IMR-90 (cell line): ENCODE measurements around the gene DUSP23. TPM values are rescaled to one million over a fixed set of nuclear protein-coding genes. Genes with fewer than 3 reads are reported as not detected.

ENCODE experiments used
- ATAC-seq: fragments of 200-7000 bp; cut with Tn5 transposase; 2 replicates; pipeline ENCODE4 v1.9.1; 2020; ENCODE audit warnings: low read depth, mild to moderate bottlenecking, moderate library complexity
- BruUV-seq: library from RNA; stranded (reverse); fragments of 400-500 nt; replicated peaks from 2 replicates; lab custom pipeline; 2021; lab: Mats Ljungman, UMichigan
- CTCF ChIA-PET: fragments of 300-600 bp; formaldehyde crosslinking; extraction: SDS; loops from one replicate; lab custom pipeline; 2021; ENCODE audit warnings: antibody characterized with exemption; lab: Yijun Ruan, JAX
- POLR2A ChIA-PET: fragments of 300-600 bp; sonication (Branson Sonifier 250); formaldehyde crosslinking; loops from one replicate; lab custom pipeline; 2022; ENCODE audit warnings: antibody characterized with exemption; ENCODE audit not compliant: unreplicated experiment; lab: Charles Lee
- DNase-seq: peaks from one replicate; pipeline ENCODE4 v3.0.0; 2013
- H2AFZ ChIP-seq: replicated peaks from 2 replicates; pipeline ENCODE3; 2013; ENCODE audit warnings: low read length, mild to moderate bottlenecking; ENCODE audit not compliant: poor library complexity
- H2AK5ac ChIP-seq: 2 replicates; pipeline ENCODE4 v1.6.1; 2013; ENCODE audit warnings: low read depth, low read length, inconsistent platforms
- H2AK9ac ChIP-seq: replicated peaks from 2 replicates; pipeline ENCODE3; 2013; ENCODE audit warnings: mild to moderate bottlenecking, low read depth, low read length, moderate library complexity; ENCODE audit not compliant: poor library complexity
- H2BK120ac ChIP-seq: 2 replicates; pipeline ENCODE4 v1.6.1; 2013; ENCODE audit warnings: low read depth, low read length, inconsistent platforms
- H2BK15ac ChIP-seq: 3 replicates; pipeline ENCODE4 v1.6.1; 2013; ENCODE audit warnings: low read depth, low read length, inconsistent platforms
- H2BK20ac ChIP-seq: 2 replicates; pipeline ENCODE4 v1.6.1; 2013; ENCODE audit warnings: low read depth, mild to moderate bottlenecking, inconsistent platforms, low read length, moderate library complexity
- H2BK5ac ChIP-seq: 2 replicates; pipeline ENCODE4 v1.6.1; 2013; ENCODE audit warnings: mild to moderate bottlenecking, low read depth, low read length, inconsistent platforms; ENCODE audit not compliant: poor library complexity, severe bottlenecking
- H3K14ac ChIP-seq: replicated peaks from 2 replicates; pipeline ENCODE4 v1.6.1; 2013; ENCODE audit warnings: low read depth, low read length, inconsistent platforms
- H3K18ac ChIP-seq: 2 replicates; pipeline ENCODE4 v1.6.1; 2013; ENCODE audit warnings: low read depth, low read length, control low read depth
- H3K23ac ChIP-seq: 2 replicates; pipeline ENCODE4 v1.6.1; 2013; ENCODE audit warnings: low read depth, low read length, inconsistent platforms
- H3K27ac ChIP-seq: 2 replicates; pipeline ENCODE4 v1.5.1; 2013; ENCODE audit warnings: mild to moderate bottlenecking, control low read depth, low read length; ENCODE audit not compliant: insufficient read depth
- H3K27me3 ChIP-seq: 2 replicates; pipeline ENCODE4 v1.6.1; 2013; ENCODE audit warnings: low read length; ENCODE audit not compliant: control insufficient read depth, insufficient read depth
- H3K36me3 ChIP-seq: 2 replicates; pipeline ENCODE4 v1.6.1; 2013; ENCODE audit warnings: low read length, mixed read lengths; ENCODE audit not compliant: control insufficient read depth, insufficient read depth
- H3K4ac ChIP-seq: 2 replicates; pipeline ENCODE4 v1.6.1; 2013; ENCODE audit warnings: low read depth, low read length, inconsistent platforms
- H3K4me1 ChIP-seq: 2 replicates; pipeline ENCODE4 v1.6.1; 2013; ENCODE audit warnings: low read length, mixed read lengths; ENCODE audit not compliant: control insufficient read depth, insufficient read depth
- H3K4me2 ChIP-seq: 2 replicates; pipeline ENCODE4 v1.6.1; 2013; ENCODE audit warnings: low read depth, mild to moderate bottlenecking, control low read depth, low read length, moderate library complexity
- H3K4me3 ChIP-seq: 2 replicates; pipeline ENCODE4 v1.5.1; 2013; ENCODE audit warnings: low read depth, mild to moderate bottlenecking, control low read depth, low read length, moderate library complexity; ENCODE audit not compliant: insufficient read depth
- H3K56ac ChIP-seq: 2 replicates; pipeline ENCODE4 v1.6.1; 2013; ENCODE audit warnings: low read length, inconsistent platforms; ENCODE audit not compliant: insufficient read depth; ENCODE audit errors: extremely low read depth
- H3K79me1 ChIP-seq, 2 experiments: 2 replicates each; pipeline ENCODE4 v1.6.1; 2013; ENCODE audit warnings: low read length in 2 of 2, inconsistent platforms in 1 of 2, low read depth in 1 of 2
- H3K9ac ChIP-seq: 2 replicates; pipeline ENCODE4 v1.6.1; 2013; ENCODE audit warnings: low read depth, low read length, control low read depth
- H3K9me1 ChIP-seq: 2 replicates; pipeline ENCODE4 v1.6.1; 2013; ENCODE audit warnings: low read length, inconsistent platforms; ENCODE audit not compliant: insufficient read depth
- H3K9me3 ChIP-seq: 2 replicates; pipeline ENCODE4 v1.6.1; 2013; ENCODE audit warnings: low read length; ENCODE audit not compliant: control insufficient read depth, insufficient read depth
- H4K20me1 ChIP-seq: 2 replicates; pipeline ENCODE4 v1.6.1; 2013; ENCODE audit warnings: low read length, inconsistent platforms; ENCODE audit not compliant: insufficient read depth
- H4K5ac ChIP-seq: 2 replicates; pipeline ENCODE4 v1.6.1; 2013; ENCODE audit warnings: mild to moderate bottlenecking, low read depth, low read length, control low read depth
- H4K8ac ChIP-seq, 2 experiments: 2 replicates each; pipeline ENCODE4 v1.6.1; 2013; ENCODE audit warnings: low read depth in 2 of 2, low read length in 2 of 2, control low read depth in 1 of 2, inconsistent platforms in 1 of 2
- H4K91ac ChIP-seq: 2 replicates; pipeline ENCODE4 v1.6.1; 2013; ENCODE audit warnings: low read depth, low read length, inconsistent platforms; ENCODE audit not compliant: insufficient read depth
- CHD1 ChIP-seq: IDR thresholded peaks from 2 replicates; pipeline ENCODE4 v1.6.1; 2012; ENCODE audit warnings: low read depth, low read length, improper control_type of control experiment
- WGBS, 2 experiments: methylation state at CpG; one replicate each; pipeline versions ENCODE4 v1.1.5 to v1.1.7; 2013; ENCODE audit warnings: missing lambda C conversion rate in 2 of 2; ENCODE audit not compliant: insufficient read length in 1 of 2; ENCODE audit errors: extremely low coverage in 2 of 2; 5-methylcytosine and 5-hydroxymethylcytosine counted together
- dilution Hi-C: fragments of 300-500 bp; cut with HindIII; formaldehyde crosslinking; loops from one replicate; pipeline ENCODE4 v1.14.3; 2018; ENCODE audit warnings: low sequenced_read_pairs; ENCODE audit not compliant: unreplicated experiment
- in situ Hi-C: fragments of 300-500 bp; cut with MboI; formaldehyde crosslinking; loops from 3 replicates; pipeline ENCODE4 v1.14.3; 2019; ENCODE audit warnings: low sequenced_read_pairs, inconsistent platforms, mixed read lengths
- intact Hi-C: fragments of 100-400 bp; cut with micrococcal nuclease; formaldehyde crosslinking; loops from 2 replicates; pipeline ENCODE4 v1.10.0; 2022
- polyA plus RNA-seq, 3 experiments: library from polyadenylated mRNA; depleted of rRNA; stranded (reverse); fragments of >200 nt; gene quantifications; 2 replicates each; pipeline ENCODE4 v1.2.3, GENCODE V29; 2012; ENCODE audit warnings: low replicate concordance in 1 of 3
- total RNA-seq: library from RNA; depleted of rRNA; stranded (reverse); fragments of >200 nt; gene quantifications from 2 replicates; pipeline ENCODE4 v1.2.3, GENCODE V29; 2012
- TF ChIP-seq, protein P1 (sequence below): fragments of 150-350 bp; IDR thresholded peaks from 2 replicates; pipeline ENCODE4 v1.6.1; 2016; ENCODE audit warnings: low read depth, mild to moderate bottlenecking, low read length, moderate library complexity, borderline replicate concordance

The DUSP23 gene
- total and polyA plus RNA-seq, 2 of the 4 experiments (the other 2 are of a cell fraction) = 4.1 to 12.9 TPM

DNA sequence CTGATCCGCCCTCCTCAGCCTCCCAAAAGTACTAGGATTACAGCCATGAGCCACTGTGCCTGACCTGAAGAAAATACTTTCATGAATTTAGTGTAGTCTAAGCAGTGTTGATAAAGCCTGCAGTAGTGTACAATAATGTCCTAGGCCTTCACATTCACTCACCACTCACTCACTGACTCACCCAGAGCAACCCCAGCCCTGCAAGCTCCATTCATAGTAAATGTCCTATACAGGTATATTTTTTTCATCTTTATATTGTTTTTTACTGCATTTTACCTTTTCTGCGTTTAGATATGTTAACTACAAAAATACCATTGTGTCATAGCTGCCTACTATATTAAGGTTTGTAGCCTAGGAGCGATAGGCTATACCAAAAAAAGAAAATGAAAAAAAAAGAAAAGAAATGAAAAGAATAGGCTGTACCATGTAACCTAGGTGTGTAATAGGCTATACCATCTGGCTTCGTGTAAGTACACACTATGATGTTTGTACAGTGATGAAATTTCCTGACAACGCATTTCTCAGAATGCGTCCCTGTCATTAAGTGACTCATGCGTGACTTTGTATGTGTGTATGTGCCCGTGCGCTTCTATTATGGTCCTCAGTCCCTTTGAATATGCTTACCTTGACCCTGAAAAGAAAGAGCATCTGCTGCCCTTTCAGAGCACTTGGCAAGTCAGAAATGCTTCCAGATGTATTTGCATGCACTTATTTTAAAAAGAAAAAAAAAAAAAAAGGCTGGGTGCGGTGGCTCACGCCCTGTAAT is 36.7 kb downstream of the DUSP23 start:
- Histone ChIP-seq H4K5ac (no peak overlapping the region), H3K4me1 (no peaks in the 10 kb centered on the region), H3K9me3 (no peaks in the 10 kb centered on the region), H3K4me2 (no peak overlapping the region), H3K23ac (no peak overlapping the region), H4K91ac (no peak overlapping the region), H3K56ac (no peak overlapping the region), H4K8ac (no peak overlapping the region), H3K4ac (no peak overlapping the region), H3K4me3 (no peak overlapping the region), H2AK9ac (no peak overlapping the region), H3K79me1 (no peaks in the 10 kb centered on the region), H3K9ac (no peak overlapping the region), H3K27me3 (peaks cover 25% of the 10 kb centered on the region), H2AFZ (no peak overlapping the region), H3K36me3 (no peaks in the 10 kb centered on the region), H3K18ac (no peak overlapping the region), H2BK20ac (no peak overlapping the region), H3K9me1 (no peaks in the 10 kb centered on the region; the same call in 1 of the 2 replicates), H2BK120ac (no peak overlapping the region), H3K14ac (no peak overlapping the region), H2BK15ac (no peak overlapping the region), H2AK5ac (no peak overlapping the region), H2BK5ac (no peak overlapping the region), H4K20me1 (no peaks in the 10 kb centered on the region), H3K27ac (no peak overlapping the region)
- BruUV-seq = no TSS peak
- CTCF ChIA-PET = interaction anchor here (0.6 to 1.4 kb wide), 3 partner anchors 24 to 74 kb away, joined by 3 to 5 read pairs (median 4); no protein-coding TSS in a partner anchor
- no peak for TF ChIP-seq CHD1
- TF ChIP-seq, protein P1, sequence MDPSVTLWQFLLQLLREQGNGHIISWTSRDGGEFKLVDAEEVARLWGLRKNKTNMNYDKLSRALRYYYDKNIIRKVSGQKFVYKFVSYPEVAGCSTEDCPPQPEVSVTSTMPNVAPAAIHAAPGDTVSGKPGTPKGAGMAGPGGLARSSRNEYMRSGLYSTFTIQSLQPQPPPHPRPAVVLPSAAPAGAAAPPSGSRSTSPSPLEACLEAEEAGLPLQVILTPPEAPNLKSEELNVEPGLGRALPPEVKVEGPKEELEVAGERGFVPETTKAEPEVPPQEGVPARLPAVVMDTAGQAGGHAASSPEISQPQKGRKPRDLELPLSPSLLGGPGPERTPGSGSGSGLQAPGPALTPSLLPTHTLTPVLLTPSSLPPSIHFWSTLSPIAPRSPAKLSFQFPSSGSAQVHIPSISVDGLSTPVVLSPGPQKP = no peak
- intact Hi-C loops = no loop called here
- dilution Hi-C loops = no loop called here
- ATAC-seq = no peak
- in situ Hi-C loops = no loop called here
- 80% methylated on average over 1 of the region's 11 CpGs; no CpG with 5 or more reads in 1 of the 2 experiments for WGBS, 2 experiments
- no peak for DNase-seq
- POLR2A ChIA-PET = no interaction called here
